ENCODE measurements around the gene ZNF580.

Gene ZNF580

GRCh38 chr19:55667511-55667910, 26.7 kb downstream of the ZNF580 start:
- TF ChIP-seq RAD21 (IDR thresholded peaks at IDR 0.05; ENCODE audit: low read depth) = no peak
- no peak for TF ChIP-seq EGR1 (IDR thresholded peaks at IDR 0.05)
- TF ChIP-seq CREB1 (IDR thresholded peaks at IDR 0.05; ENCODE audit: low read depth) = no peak
- no peak for TF ChIP-seq TAF1 (IDR thresholded peaks at IDR 0.05; ENCODE audit: low read depth)
- no peak for TF ChIP-seq YY1 (IDR thresholded peaks at IDR 0.05; ENCODE audit: low read depth)
- TF ChIP-seq TCF12 (IDR thresholded peaks at IDR 0.05; ENCODE audit: low read depth) = peak; percentile 67; the same call in 1 of the 2 replicates
- TF ChIP-seq ZBTB7A (IDR thresholded peaks at IDR 0.05; ENCODE audit: low read depth) = peak; percentile 33; the same call in 1 of the 2 replicates
- no peak for TF ChIP-seq NFIC (IDR thresholded peaks at IDR 0.05)
- TF ChIP-seq, protein P1, sequence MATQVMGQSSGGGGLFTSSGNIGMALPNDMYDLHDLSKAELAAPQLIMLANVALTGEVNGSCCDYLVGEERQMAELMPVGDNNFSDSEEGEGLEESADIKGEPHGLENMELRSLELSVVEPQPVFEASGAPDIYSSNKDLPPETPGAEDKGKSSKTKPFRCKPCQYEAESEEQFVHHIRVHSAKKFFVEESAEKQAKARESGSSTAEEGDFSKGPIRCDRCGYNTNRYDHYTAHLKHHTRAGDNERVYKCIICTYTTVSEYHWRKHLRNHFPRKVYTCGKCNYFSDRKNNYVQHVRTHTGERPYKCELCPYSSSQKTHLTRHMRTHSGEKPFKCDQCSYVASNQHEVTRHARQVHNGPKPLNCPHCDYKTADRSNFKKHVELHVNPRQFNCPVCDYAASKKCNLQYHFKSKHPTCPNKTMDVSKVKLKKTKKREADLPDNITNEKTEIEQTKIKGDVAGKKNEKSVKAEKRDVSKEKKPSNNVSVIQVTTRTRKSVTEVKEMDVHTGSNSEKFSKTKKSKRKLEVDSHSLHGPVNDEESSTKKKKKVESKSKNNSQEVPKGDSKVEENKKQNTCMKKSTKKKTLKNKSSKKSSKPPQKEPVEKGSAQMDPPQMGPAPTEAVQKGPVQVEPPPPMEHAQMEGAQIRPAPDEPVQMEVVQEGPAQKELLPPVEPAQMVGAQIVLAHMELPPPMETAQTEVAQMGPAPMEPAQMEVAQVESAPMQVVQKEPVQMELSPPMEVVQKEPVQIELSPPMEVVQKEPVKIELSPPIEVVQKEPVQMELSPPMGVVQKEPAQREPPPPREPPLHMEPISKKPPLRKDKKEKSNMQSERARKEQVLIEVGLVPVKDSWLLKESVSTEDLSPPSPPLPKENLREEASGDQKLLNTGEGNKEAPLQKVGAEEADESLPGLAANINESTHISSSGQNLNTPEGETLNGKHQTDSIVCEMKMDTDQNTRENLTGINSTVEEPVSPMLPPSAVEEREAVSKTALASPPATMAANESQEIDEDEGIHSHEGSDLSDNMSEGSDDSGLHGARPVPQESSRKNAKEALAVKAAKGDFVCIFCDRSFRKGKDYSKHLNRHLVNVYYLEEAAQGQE (IDR thresholded peaks at IDR 0.05; ENCODE audit: low read depth) = no peak
- TF ChIP-seq TEAD4 (IDR thresholded peaks at IDR 0.05) = 0 out of 2 replicates have a peak, but pooled peaks have one; percentile 26
- TF ChIP-seq USF1 (IDR thresholded peaks at IDR 0.05) = no peak
- TF ChIP-seq FOXM1 (IDR thresholded peaks at IDR 0.05; ENCODE audit: borderline replicate concordance, low read depth) = peak; percentile 9; the same call in 1 of the 2 replicates
- TF ChIP-seq EP300 (IDR thresholded peaks at IDR 0.05; ENCODE audit: borderline replicate concordance) = no peak

GRCh38 chr19:55667958-55668357, 27.2 kb downstream of the ZNF580 start:
- TF ChIP-seq CEBPB (IDR thresholded peaks at IDR 0.05) (no peak), TCF12 (IDR thresholded peaks at IDR 0.05; ENCODE audit: low read depth) (peak; percentile 77), EGR1 (IDR thresholded peaks at IDR 0.05) (no peak), TEAD4 (IDR thresholded peaks at IDR 0.05) (peak; percentile 89), EP300 (IDR thresholded peaks at IDR 0.05; ENCODE audit: borderline replicate concordance) (peak; percentile 62), FOXM1 (IDR thresholded peaks at IDR 0.05; ENCODE audit: borderline replicate concordance, low read depth) (0 out of 2 replicates have a peak, but pooled peaks have one; percentile 14), NFIC (IDR thresholded peaks at IDR 0.05) (peak; percentile 10; the same call in 1 of the 2 replicates), TAF1 (IDR thresholded peaks at IDR 0.05; ENCODE audit: low read depth) (no peak), MAX (IDR thresholded peaks at IDR 0.05) (peak; percentile 42), RAD21 (IDR thresholded peaks at IDR 0.05; ENCODE audit: low read depth) (no peak), YY1 (IDR thresholded peaks at IDR 0.05; ENCODE audit: low read depth) (0 out of 2 replicates have a peak, but pooled peaks have one; percentile 11), USF1 (IDR thresholded peaks at IDR 0.05) (peak; percentile 72), CREB1 (IDR thresholded peaks at IDR 0.05; ENCODE audit: low read depth) (no peak), ZBTB7A (IDR thresholded peaks at IDR 0.05; ENCODE audit: low read depth) (peak; percentile 34; the same call in 1 of the 2 replicates)
- TF ChIP-seq, protein P1 (IDR thresholded peaks at IDR 0.05; ENCODE audit: low read depth) = no peak

DNA sequence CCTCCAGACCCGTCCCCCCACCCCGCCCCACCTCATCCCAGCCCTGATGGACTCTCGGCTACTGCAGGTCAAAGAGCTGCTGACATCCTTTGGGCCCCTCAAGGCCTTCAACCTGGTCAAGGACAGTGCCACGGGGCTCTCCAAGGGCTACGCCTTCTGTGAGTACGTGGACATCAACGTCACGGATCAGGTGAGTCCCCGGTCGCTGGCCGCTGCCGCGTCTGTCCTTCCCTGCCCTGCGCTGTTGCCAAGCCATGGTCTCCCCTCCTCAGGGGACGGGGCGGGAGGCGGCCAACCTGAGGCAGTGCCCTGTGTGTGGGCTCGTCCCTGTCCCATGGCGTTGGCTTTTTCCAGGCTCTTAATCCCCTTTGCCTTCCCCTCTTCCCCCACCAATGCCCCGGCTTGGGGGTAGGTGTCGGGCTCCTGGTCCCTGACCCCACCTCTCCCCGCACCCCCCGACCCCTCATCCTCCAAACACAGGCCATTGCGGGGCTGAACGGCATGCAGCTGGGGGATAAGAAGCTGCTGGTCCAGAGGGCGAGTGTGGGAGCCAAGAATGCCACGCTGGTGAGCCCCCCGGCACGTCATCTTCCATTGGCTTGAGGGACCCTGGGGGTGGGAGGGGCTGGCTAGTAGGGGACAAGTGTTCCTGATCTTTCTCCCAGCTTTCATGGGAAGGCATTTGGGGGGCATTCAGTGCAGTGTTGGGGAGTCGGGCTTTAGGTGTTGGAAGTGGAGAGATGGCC, 28.0 kb downstream of the ZNF580 start:
- TF ChIP-seq CEBPB (IDR thresholded peaks at IDR 0.05) = no peak
- TF ChIP-seq NFIC (IDR thresholded peaks at IDR 0.05) = no peak
- TF ChIP-seq CREB1 (IDR thresholded peaks at IDR 0.05; ENCODE audit: low read depth) = no peak
- no peak for TF ChIP-seq TAF1 (IDR thresholded peaks at IDR 0.05; ENCODE audit: low read depth)
- no peak for TF ChIP-seq MAX (IDR thresholded peaks at IDR 0.05)
- TF ChIP-seq, protein P1 (IDR thresholded peaks at IDR 0.05; ENCODE audit: low read depth) = no peak
- TF ChIP-seq ZBTB7A (IDR thresholded peaks at IDR 0.05; ENCODE audit: low read depth) = no peak
- TF ChIP-seq TEAD4 (IDR thresholded peaks at IDR 0.05) = no peak
- TF ChIP-seq EGR1 (IDR thresholded peaks at IDR 0.05) = no peak

Data from Ishikawa (cell line).